Measurements from ENCODE around the gene FEZF2.

The FEZF2 gene

GRCh38 chr3:62371720-62372591 is 1.4 kb downstream of the FEZF2 start:
- peak; percentile 46 for DNase-seq

- peak; percentile 50 for DNase-seq
These were observed 2.3 kb downstream of the FEZF2 start for GRCh38 chr3:62370858-62371719.

- peak; percentile 51 for DNase-seq
These were observed 3.1 kb downstream of the FEZF2 start for GRCh38 chr3:62370112-62370857.

DNA sequence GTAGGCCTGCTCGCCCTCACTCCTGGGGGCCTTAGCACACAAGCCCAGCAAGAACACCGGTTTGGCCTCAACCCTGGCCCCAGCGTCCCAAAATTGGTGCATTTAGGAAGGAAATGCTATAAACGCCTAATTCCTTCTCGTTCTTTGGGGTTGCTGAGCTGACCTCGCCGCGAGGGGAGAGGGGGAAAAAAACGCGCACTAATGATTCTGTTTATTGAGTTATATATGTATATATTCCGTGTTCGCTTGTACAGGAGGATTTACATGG is 3.9 kb downstream of the FEZF2 start:
- no peak for DNase-seq

GRCh38 chr3:62368705-62369475 is 4.5 kb downstream of the FEZF2 start:
- DNase-seq, result peak; percentile 54

GRCh38 chr3:62368290-62368704 is 5.1 kb downstream of the FEZF2 start:
- DNase-seq, result no peak

GRCh38 chr3:62367763-62368195 is 5.6 kb downstream of the FEZF2 start:
- no peak for DNase-seq

DNA sequence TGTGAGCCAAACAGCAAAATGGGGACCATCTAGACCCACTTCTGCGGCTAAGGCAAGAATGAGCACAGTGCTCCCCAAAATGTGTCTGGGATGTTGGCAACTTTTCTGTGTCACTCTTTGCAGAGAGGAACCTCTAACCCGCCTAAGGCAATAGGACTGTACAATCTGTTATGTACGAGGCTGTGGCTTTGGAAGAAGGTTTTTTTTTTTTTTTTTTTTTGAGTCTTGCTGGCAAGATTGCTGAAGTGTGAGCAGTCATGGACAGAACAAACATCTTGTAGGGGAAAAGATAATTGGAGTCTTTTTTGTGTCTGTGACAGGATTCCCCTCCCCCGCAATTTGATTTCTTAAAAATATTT is 7.2 kb downstream of the FEZF2 start:
- DNase-seq, result no peak

GRCh38 chr3:62365391-62366125 is 7.8 kb downstream of the FEZF2 start:
- DNase-seq, result no peak

- DNase-seq, result no peak
These were observed 9.2 kb downstream of the FEZF2 start for GRCh38 chr3:62364191-62364590.

DNA sequence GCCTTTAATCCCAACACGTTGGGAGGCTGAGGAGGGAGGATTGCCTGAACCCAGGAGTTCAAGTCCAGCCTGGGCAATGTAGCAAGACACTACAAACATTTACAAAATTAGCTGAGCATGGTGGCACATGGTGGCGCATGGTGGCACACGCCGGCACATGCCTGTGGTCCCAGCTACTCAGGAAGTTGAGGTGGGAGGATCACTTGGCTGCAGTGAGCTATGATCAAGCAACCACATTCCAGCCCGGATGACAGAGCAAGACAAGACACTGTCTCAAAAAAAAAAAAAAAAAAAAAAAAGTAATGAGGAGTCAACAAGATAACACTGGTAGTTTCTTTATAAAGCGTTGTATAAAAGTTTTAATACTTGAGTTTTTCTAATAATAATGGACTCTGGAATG is 10.1 kb downstream of the FEZF2 start:
- no peak for DNase-seq

DNA sequence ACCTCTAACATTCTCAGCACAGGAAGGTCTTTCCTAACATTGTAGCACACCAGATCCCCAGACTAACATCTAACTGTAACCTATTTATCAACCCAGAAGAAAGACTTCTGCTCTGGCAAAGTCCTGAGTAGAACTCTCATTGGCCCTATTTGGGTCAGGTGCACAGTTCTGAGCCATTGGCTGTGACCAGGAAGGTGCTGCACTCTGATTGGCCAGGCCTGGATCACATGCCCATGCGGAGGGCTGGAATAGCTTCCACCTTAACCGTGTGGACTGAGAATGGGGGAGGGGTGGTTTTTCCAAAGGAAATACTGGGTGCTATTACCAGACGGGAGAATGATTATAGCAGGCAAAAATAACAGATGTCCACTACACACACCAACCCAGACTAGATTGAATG is 11.5 kb downstream of the FEZF2 start:
- no peak for DNase-seq

GRCh38 chr3:62361261-62361660 is 12.1 kb downstream of the FEZF2 start:
- no peak for DNase-seq

DNA sequence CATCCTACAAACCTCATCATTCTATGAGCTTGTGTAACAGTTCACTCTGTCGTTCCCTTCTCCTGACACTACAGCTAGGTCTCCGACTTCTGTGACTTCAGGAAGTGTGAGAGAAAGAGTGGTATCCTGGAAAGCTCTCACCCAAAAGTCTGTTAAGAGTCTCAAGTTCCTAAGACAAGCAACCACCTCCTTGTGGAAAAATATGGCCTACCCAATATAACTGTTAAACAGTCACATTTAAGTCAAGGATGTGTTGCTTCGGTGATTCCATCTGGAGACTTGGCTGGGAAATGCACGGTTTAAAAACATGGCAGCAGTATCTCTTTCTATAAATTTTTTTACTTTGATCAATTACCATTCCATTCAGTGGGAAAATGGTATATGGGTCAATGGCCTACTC is 13.8 kb downstream of the FEZF2 start:
- no peak for DNase-seq

DNA sequence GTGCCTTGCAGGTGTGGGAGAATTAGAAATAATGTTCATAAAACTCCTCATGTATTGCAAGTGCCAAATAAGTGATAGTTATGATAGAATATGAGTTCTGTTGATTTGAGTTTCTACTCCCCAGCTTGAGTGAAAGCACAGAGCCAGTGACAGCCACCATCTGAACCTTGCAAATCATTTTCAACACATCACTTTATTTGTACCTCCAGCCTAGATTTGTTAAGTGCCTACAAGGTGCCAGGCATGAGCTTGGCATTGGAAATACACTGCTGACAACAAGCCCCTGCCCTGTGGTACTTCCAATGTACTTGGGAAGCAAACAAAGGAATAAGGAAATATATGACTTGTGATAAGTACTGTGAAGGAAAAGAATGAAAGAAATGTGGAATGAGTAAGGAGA is 17.0 kb downstream of the FEZF2 start:
- DNase-seq, result no peak

- no peak for DNase-seq
These were observed 17.6 kb downstream of the FEZF2 start for GRCh38 chr3:62355703-62356102.

- no peak for DNase-seq
These were observed 29.6 kb downstream of the FEZF2 start for GRCh38 chr3:62343755-62344154.

GRCh38 chr3:62335196-62335595 is 38.2 kb downstream of the FEZF2 start:
- no peak for DNase-seq

- no peak for DNase-seq
These were observed 40.5 kb downstream of the FEZF2 start for GRCh38 chr3:62332835-62333244.

DNA sequence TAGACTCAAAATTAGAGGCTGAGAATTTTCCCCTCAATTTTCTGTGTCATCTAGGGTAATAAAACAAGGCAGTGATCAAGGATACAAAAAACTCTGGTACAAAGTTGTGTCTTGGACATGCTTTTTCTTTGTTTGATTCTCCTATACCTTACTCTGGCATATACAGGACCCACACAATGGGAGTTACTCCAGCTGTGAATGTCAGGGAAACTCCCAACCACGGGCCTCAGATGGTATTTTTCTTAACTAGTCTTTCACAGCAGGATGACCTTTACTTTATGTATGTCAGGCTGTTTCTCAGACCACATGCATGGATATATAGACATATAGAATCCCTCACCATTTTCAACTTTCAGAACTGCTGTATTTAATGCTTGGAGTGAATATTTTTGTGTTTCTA is 41.3 kb downstream of the FEZF2 start:
- no peak for DNase-seq

DNA sequence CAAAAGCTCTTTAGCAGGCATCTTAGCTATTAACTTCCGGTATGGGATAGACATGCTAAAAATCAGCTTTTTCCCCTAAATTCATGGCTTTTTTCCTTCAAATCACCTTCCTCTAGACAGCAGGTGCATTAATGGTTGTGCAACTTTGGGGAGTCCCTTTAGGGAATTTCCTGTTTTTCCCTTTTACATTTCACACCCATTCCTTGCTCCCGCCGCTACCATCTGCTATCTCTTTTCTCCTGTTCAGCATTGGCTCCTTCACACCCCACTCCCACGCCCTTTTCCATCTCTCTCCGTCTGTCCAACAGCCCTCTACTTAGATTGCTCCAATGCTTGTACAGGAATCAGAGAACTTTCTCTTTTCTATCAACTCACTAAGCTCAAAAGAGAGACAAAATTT is 43.4 kb downstream of the FEZF2 start:
- no peak for DNase-seq

DNA sequence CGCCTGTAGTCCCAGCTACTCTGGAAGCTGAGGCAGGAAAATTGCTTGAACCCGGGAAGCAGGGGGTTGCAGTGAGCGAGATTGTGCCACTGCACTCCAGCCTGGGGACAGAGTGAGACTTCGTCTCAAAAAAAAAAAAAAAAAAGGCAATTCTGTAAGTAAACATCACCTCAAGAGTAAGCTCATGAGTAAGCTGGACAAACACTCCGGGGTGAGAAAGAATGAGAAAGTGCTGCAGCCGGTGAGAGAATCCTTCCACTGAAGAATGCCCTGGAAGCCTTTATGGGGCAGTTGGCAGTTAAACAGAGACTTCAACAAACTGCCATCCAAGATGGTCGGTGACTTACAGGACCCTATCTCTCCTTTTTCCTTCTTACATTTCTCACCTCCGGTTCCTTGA is 47.5 kb downstream of the FEZF2 start:
- no peak for DNase-seq

Measured in activated CD8-positive, alpha-beta memory T cell treated with anti-CD3 and anti-CD28 coated beads, Interleukin-2, amount 50 U/mL, for 48 hours (primary cell).